Breast epithelium (tissue), 4 donors: ENCODE measurements around the gene FAM13B. TPM values are rescaled to one million over a fixed set of nuclear protein-coding genes. Genes with fewer than 3 reads are reported as not detected.
"Not testable (repeated sequence)": the region's sequence is repeated elsewhere in the genome, so short reads cannot be mapped to it uniquely, and the experiment has no call there.

Source experiments
- DNase-seq, 2 donors: peaks; one replicate each; pipeline ENCODE4 v3.0.0-alpha.2; 2019; ENCODE audit warnings: low spot score in 2 of 2
- H3K27ac ChIP-seq, 2 donors: fragments of 200-600 bp; sonication (generic) in 1 of 2; one replicate each; pipeline ENCODE4 v1.5.1; 2016 to 2019; ENCODE audit warnings: mild to moderate bottlenecking in 1 of 2
- H3K27me3 ChIP-seq, 2 donors: fragments of 200-600 bp; sonication (generic) in 1 of 2; one replicate each; pipeline versions ENCODE4 v1.5.1 to v1.6.0; 2017 to 2019; ENCODE audit warnings: control low read depth in 1 of 2, mild to moderate bottlenecking in 1 of 2
- H3K36me3 ChIP-seq: fragments of 200-600 bp; one replicate; pipeline ENCODE4 v1.5.1; 2019
- H3K4me1 ChIP-seq, 2 donors: fragments of 200-600 bp; sonication (generic); one replicate each; pipeline ENCODE4 v1.5.1; 2016 to 2019; ENCODE audit warnings: control low read depth in 1 of 2
- H3K4me3 ChIP-seq, 3 donors: fragments of 200-600 bp; sonication (generic); 1 replicate in 2 of 3; 2 replicates in 1 of 3; pipeline ENCODE4 v1.5.1; 2016 to 2019; ENCODE audit warnings: mild to moderate bottlenecking in 3 of 3, moderate library complexity in 2 of 3
- H3K9me3 ChIP-seq, 2 donors: fragments of 200-600 bp; sonication (generic) in 1 of 2; one replicate each; pipeline ENCODE4 v1.5.1; 2016 to 2019; ENCODE audit warnings: control low read depth in 1 of 2
- POLR2A ChIP-seq: fragments of 450-650 bp; IDR thresholded peaks from one replicate; pipeline ENCODE4 v1.6.1; 2016; ENCODE audit warnings: antibody characterized with exemption, mild to moderate bottlenecking, moderate library complexity
- POLR2AphosphoS5 ChIP-seq, 3 donors: sonication (generic); formaldehyde crosslinking; IDR thresholded peaks; one replicate each; pipeline ENCODE4 v1.6.1; 2017; ENCODE audit warnings: antibody characterized with exemption in 3 of 3
- intact Hi-C: fragments of 100-400 bp; cut with DNase I; formaldehyde crosslinking; loops from one replicate; pipeline ENCODE4 v1.15.1; 2023; ENCODE audit warnings: low total_unique reads
- total RNA-seq, 3 donors: library from RNA; depleted of rRNA; stranded (reverse); fragments of >200 nt; gene quantifications; one replicate each; pipeline ENCODE4 v1.1.0, GENCODE V29; 2016
- TF ChIP-seq, protein P1 (sequence below), 3 donors: fragments of 450-650 bp; IDR thresholded peaks; one replicate each; pipeline ENCODE4 v1.5.1; 2016 to 2017; ENCODE audit warnings: antibody characterized with exemption in 3 of 3, mild to moderate bottlenecking in 3 of 3, moderate library complexity in 3 of 3

The FAM13B gene
- total RNA-seq: 10 to 100 TPM; 42.7 to 55.8 (median 52.4) TPM

DNA sequence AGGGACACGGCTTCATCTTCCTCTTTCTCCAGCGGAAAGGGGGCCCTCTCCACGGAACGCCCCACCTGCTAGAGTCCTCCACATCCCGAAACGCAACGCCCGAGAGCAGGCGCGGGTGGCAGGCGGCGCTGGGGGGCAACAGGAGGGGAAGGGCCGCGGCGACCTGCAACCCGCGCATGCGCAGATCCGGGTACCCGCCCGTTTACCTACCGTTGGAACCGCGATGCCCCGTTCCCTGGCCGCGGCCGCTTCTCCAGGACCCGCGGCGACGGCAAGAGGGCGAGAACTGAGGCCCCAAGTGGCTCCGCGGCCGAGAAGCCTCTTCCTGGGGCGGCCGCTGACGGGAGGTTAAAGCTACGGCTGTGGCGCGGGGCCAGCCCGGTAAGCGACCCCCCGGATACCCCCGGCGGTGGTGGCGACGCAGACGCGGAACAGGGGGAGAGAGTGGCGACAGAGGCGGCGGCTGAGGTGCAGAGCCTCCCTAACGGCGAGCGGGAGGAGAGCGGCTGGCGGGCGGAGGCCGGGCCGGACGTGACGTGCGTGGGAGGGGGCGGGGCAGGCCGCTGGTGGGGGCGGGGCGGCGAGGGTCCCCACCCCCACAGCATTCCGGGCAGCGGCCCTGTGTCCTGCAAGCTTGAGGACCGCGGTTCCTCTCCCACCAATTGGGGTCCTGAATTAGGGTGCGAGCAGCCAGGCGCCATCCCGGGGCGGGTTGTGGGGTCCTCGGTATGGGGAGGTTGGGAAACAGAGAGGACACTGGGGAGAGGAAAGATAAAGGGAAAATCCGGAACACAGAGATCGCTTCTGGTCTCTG is at the start of gene FAM13B:
Gene FAM13B, minus strand, starts transcription at position 508 of the 814 bp plus-strand sequence. CDS start 13,968 bp downstream, outside the sequence.
- H3K27ac ChIP-seq: peak within 1 kb of the TSS; percentile 99 to 100
- no peaks in the 10 kb centered on the region for H3K27me3 ChIP-seq
- TF ChIP-seq POLR2A: peak; percentile 79
- TF ChIP-seq, protein P1, sequence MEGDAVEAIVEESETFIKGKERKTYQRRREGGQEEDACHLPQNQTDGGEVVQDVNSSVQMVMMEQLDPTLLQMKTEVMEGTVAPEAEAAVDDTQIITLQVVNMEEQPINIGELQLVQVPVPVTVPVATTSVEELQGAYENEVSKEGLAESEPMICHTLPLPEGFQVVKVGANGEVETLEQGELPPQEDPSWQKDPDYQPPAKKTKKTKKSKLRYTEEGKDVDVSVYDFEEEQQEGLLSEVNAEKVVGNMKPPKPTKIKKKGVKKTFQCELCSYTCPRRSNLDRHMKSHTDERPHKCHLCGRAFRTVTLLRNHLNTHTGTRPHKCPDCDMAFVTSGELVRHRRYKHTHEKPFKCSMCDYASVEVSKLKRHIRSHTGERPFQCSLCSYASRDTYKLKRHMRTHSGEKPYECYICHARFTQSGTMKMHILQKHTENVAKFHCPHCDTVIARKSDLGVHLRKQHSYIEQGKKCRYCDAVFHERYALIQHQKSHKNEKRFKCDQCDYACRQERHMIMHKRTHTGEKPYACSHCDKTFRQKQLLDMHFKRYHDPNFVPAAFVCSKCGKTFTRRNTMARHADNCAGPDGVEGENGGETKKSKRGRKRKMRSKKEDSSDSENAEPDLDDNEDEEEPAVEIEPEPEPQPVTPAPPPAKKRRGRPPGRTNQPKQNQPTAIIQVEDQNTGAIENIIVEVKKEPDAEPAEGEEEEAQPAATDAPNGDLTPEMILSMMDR (IDR thresholded peaks at IDR 0.05): peak in 1 of 3 donors; percentile 20
- peak; percentile 64 to 95 (median 92) for TF ChIP-seq POLR2AphosphoS5 (IDR thresholded peaks at IDR 0.05)
- H3K4me3 ChIP-seq: peak within 1 kb of the TSS; percentile 95 to 98 (median 98)
- peaks cover 0 to 20% of the 10 kb centered on the region in 2 donors for H3K4me1 ChIP-seq
- no peaks in the 10 kb centered on the region for H3K9me3 ChIP-seq
- peak; percentile 61 to 76 for DNase-seq
- intact Hi-C loops: no loop called here
- no peaks in the 10 kb centered on the region for H3K36me3 ChIP-seq

DNA sequence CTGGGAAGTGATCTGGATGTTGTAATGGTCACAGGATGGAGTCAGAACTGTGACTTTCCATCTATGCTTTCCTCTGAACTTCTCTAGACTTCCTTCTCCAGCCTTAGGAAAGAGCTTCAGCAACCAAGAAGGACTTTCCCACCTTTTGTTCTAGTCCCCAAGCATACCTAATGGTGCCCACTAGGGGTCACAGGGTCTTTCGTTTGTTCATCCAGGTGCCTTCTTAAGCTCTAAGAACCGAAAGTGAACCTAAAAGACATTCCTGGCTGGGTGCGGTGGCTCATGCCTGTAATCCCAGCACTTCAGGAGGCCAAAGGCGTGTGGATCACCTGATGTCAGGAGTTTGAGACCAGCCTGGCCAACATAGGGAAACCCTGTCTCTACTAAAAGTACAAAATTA is 49.2 kb upstream of the FAM13B start:
- H3K36me3 ChIP-seq: no peaks in the 10 kb centered on the region
- H3K4me3 ChIP-seq: no peak overlapping the region
- no peaks in the 10 kb centered on the region for H3K4me1 ChIP-seq
- no peaks in the 10 kb centered on the region for H3K9me3 ChIP-seq
- no peaks in the 10 kb centered on the region for H3K27me3 ChIP-seq
- TF ChIP-seq POLR2A (no peak), POLR2AphosphoS5 (IDR thresholded peaks at IDR 0.05) (no peak)
- TF ChIP-seq, protein P1 (IDR thresholded peaks at IDR 0.05): no peak
- H3K27ac ChIP-seq: no peak overlapping the region
- intact Hi-C loops: no loop called here
- DNase-seq: no peak

DNA sequence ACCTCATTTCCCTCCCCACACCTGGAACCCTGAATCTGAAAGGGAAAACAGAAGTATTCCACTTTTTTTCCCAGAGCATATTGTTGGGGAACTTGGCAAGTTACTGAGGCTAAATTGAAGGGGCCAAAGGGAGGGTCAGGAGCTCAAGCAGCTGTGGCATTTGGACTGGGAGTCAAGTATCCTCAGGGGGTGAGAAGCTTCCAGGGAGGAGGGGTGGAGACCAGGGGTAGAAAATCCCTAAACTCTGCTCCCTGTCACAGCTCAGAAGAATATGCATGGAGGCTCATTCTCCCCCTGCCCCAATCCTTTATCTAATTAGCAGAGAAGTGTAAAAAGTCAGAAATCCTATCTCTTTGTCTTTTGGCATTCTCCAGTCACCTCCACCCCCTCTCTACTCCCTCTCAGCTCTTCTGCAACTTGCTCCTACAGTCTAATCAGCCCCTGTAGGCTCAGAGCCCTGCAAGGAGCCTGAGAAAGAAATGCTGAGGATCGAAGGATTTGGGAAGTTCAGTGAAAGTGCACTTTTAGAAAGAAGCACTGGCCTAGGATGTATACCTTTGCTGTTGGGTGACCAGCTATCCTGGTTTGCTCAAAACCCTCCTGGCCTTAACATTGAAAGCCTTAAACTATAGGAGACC is 45.2 kb upstream of the FAM13B start:
- Histone ChIP-seq H3K4me3 (no peak overlapping the region), H3K27ac (peak overlapping the region in 1 of 2 donors; percentile 7), H3K27me3 (no peaks in the 10 kb centered on the region), H3K9me3 (no peaks in the 10 kb centered on the region), H3K4me1 (no peaks in the 10 kb centered on the region), H3K36me3 (no peaks in the 10 kb centered on the region)
- no peak for DNase-seq
- intact Hi-C loops: no loop called here
- TF ChIP-seq, protein P1 (IDR thresholded peaks at IDR 0.05): no peak
- no peak for TF ChIP-seq POLR2A
- TF ChIP-seq POLR2AphosphoS5 (IDR thresholded peaks at IDR 0.05): no peak

DNA sequence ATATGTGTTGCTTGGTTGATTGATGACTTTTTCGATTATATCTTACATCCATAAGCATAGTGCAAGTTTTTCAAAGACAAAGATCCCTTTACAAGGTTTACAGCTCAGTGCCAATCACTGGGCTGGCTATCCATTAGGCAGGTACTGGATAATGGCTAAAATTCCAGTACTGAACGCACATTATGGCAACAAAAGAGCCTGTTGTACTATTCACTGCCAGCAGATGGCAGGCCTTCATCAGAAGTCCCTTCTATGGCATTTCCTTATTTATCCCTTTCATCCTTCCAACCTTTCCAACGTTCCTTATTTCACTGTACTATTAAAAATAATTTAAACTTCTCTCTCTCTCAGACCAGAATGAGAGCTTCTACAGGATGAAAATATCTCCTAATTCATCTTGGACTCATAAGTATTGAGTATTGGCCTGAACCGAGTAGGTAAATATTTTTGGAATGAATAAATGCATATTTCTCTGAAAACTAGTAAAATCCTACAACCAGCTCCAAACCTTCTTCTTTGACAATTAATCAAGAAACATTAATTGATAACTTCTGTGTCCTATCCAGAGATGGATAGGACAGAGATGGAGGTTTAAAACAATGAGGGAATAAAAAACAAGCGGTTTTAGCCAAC is 44.3 kb upstream of the FAM13B start:
- Histone ChIP-seq H3K9me3 (no peaks in the 10 kb centered on the region), H3K27me3 (no peaks in the 10 kb centered on the region), H3K27ac (no peak overlapping the region), H3K4me3 (no peak overlapping the region), H3K36me3 (no peaks in the 10 kb centered on the region), H3K4me1 (no peaks in the 10 kb centered on the region)
- no peak for TF ChIP-seq POLR2A
- TF ChIP-seq, protein P1 (IDR thresholded peaks at IDR 0.05): peak; percentile 20 to 78 (median 57)
- intact Hi-C loops: no loop called here
- DNase-seq: peak in 1 of 2 donors; percentile 22

DNA sequence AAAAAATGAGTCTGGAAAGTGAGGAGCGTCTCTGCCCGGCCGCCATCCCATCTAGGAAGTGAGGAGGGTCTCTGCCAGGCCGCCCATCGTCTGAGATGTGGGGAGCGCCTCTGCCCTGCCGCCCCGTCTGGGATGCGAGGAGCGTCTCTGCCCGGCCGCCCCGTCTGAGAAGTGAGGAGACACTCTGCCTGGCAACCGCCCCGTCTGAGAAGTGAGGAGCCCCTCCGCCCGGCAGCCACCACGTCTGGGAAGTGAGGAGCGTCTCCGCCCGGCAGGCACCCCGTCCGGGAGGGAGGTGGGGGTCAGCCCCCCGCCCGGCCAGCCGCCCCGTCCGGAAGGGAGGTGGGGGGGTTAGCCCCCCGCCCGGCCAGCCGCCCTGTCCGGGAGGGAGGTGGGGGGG is 37.1 kb upstream of the FAM13B start:
- H3K4me3 ChIP-seq, H3K9me3 ChIP-seq, H3K36me3 ChIP-seq, H3K27ac ChIP-seq, DNase-seq, H3K27me3 ChIP-seq, H3K4me1 ChIP-seq, intact Hi-C loops: not testable (repeated sequence)
